Cardiac fibroblast (primary cell): ENCODE data around the gene GSTT4.

Experiments
- DNase-seq, 2 donors: peaks; one replicate each; pipeline versions ENCODE4 v3.0.0 to v3.0.0-alpha.2; 2010; ENCODE audit warnings: low read depth in 2 of 2
- H3K4me3 ChIP-seq, 2 donors: replicated peaks in 1 of 2; 1 replicate in 1 of 2; 2 replicates in 1 of 2; pipeline ENCODE4 v1.5.1; 2011; ENCODE audit warnings: low read depth in 2 of 2, low read length in 2 of 2, mild to moderate bottlenecking in 2 of 2, moderate library complexity in 1 of 2
- TF ChIP-seq, protein P1 (sequence below): IDR thresholded peaks from one replicate; pipeline ENCODE4 v1.5.1; 2011; ENCODE audit warnings: low read depth, mild to moderate bottlenecking, low read length, inconsistent platforms

GSTT4 gene

GRCh38 chr22:24010018-24010391 is 4.8 kb upstream of the GSTT4 start:
- no peak for DNase-seq
- TF ChIP-seq, protein P1, sequence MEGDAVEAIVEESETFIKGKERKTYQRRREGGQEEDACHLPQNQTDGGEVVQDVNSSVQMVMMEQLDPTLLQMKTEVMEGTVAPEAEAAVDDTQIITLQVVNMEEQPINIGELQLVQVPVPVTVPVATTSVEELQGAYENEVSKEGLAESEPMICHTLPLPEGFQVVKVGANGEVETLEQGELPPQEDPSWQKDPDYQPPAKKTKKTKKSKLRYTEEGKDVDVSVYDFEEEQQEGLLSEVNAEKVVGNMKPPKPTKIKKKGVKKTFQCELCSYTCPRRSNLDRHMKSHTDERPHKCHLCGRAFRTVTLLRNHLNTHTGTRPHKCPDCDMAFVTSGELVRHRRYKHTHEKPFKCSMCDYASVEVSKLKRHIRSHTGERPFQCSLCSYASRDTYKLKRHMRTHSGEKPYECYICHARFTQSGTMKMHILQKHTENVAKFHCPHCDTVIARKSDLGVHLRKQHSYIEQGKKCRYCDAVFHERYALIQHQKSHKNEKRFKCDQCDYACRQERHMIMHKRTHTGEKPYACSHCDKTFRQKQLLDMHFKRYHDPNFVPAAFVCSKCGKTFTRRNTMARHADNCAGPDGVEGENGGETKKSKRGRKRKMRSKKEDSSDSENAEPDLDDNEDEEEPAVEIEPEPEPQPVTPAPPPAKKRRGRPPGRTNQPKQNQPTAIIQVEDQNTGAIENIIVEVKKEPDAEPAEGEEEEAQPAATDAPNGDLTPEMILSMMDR = no peak
- H3K4me3 ChIP-seq = no peak overlapping the region

DNA sequence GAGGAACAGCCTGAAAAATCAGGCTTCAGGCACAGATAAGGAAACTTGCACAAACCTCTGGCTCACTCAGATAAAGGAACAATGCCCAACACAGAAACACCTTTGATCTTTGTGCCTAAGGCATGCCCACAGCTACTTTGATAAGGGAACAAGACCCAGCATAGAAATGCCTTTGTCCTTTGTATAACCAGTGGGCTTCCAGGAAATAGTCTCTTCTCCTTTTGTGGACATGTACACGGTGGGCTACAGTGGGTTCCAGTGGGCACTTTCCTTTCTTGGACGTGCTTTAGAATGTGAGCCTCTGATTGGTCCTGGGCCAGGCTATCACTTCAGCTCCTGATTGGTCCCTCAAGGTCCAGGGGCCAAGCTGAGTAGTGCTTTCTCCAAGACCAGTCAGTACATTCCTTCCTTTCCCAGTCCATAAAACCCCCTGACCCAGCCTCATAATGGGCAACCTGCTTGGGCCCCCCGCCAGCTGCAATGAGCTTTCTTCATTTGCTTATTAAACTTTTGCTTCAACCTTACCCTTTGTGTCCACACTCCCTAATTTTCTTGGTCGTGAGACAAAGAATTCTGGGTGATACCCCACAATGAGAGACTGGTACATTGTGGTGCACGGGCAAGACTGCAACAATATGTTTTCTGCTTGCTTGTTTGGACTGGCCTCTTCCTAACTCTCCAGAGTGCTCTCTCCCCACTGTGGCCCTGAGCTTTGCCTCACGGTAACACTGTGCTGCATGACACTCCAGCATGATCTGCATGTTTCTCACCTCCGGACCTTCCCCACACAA is 4.2 kb upstream of the GSTT4 start:
- TF ChIP-seq, protein P1 = no peak
- H3K4me3 ChIP-seq = no peak overlapping the region
- no peak for DNase-seq

GRCh38 chr22:24008381-24009226 is 3.4 kb upstream of the GSTT4 start:
- TF ChIP-seq, protein P1 = no peak

GRCh38 chr22:24008022-24008283 is 2.7 kb upstream of the GSTT4 start:
- TF ChIP-seq, protein P1 = no peak
- H3K4me3 ChIP-seq = no peak overlapping the region
- DNase-seq = no peak

More at GRCh38 chr22:24008381-24009226, 3.4 kb upstream of the GSTT4 start:
- DNase-seq = no peak
- no peak overlapping the region for H3K4me3 ChIP-seq

DNA sequence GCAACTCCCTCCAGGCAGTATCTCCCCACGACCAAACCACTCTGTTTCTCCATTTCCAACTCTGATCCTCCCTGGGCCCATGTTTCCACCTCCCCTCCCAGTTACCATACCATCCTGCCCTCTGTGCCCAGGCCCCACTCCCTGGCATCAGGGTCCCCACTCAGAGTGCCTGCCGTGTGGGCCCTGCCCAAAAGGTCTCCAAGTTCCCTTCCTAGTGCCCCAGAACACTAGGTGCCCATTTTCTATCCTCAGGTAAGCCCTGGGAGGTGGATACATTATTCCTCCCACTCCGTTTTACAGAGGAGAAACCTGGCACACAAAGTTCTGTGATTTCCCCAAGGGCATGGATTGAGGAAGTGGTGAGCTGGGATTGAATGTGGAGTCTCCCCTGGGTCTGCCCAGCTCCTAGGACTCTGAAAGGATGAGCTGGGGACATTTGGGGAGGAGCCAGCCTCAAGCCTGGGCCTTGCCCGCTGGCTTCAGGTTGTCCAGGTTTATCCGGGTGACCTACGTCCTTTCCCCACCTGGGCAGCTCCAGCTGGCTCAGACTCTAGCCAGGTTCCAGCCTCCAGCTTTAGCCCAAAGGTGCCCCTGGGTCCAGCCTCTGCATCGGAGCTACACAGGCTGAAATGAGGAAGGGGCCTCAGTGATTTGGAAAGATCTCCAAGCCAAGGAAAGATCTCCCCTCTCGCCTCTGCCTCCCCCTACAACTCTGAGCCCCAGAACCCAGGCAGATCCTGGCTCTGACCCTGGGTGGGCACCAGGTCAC is 2.2 kb upstream of the GSTT4 start:
- TF ChIP-seq, protein P1 = no peak
- DNase-seq = no peak

DNA sequence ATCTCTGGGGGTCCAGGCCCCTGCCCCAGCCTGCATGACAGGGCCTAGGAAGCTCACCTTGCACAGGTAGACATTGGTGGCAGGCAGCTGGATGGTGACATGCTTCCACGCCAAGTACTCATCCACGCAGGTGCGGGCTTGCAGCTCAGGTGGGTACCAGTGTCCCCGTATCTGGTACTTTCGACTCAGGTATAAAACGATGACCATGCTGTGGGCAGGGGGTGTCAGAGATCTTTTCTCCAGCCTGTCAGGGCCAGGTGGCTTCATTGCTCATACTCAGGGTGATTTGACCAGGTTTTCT is 1.6 kb upstream of the GSTT4 start:
- DNase-seq = no peak
- TF ChIP-seq, protein P1 = no peak
- H3K4me3 ChIP-seq = no peak overlapping the region

More for the DNA sequence above, 2.2 kb upstream of the GSTT4 start:
- no peak overlapping the region for H3K4me3 ChIP-seq
